Measurements from ENCODE around the gene EP400.
A peak's percentile ranks its signal among the peaks of the same experiment; 100 is the strongest.
"Not testable (repeated sequence)": the region's sequence is repeated elsewhere in the genome, so short reads cannot be mapped to it uniquely, and the experiment has no call there.

The EP400 gene

GRCh38 chr12:132045751-132046150 lies 96.0 kb downstream of the EP400 start:
- Histone ChIP-seq H2BK120ac (ENCODE audit: low read depth, low read length) (no peak overlapping the region), H3K9me3 (replicated peaks in 1 of 2; ENCODE audit: control insufficient read depth in 2 of 2, insufficient read depth in 1 of 2, low read depth in 1 of 2, low read length in 2 of 2) (peaks cover 4 to 9% of the 10 kb centered on the region in 2 donors), H3K36me3 (replicated peaks in 1 of 2; ENCODE audit: control insufficient read depth in 2 of 2, insufficient read depth in 2 of 2, low read length in 2 of 2) (peaks cover 48 to 97% of the 10 kb centered on the region in 2 donors), H3K23ac (ENCODE audit: low read depth, low read length, poor library complexity) (no peak overlapping the region), H2AFZ (ENCODE audit: low read length) (no peak overlapping the region), H4K8ac (ENCODE audit: low read depth, low read length) (no peak overlapping the region), H2BK5ac (ENCODE audit: low read length) (no peak overlapping the region), H3K27ac (replicated peaks; ENCODE audit: low read length) (no peak overlapping the region), H3K4me2 (ENCODE audit: insufficient read depth, low read length, poor library complexity, severe bottlenecking) (no peak overlapping the region), H2AK5ac (ENCODE audit: low read depth, low read length) (no peak overlapping the region), H4K91ac (ENCODE audit: low read depth, low read length, poor library complexity) (no peak overlapping the region), H3K27me3 (ENCODE audit: control insufficient read depth in 3 of 3, insufficient read depth in 3 of 3, low read depth in 1 of 3, low read length in 3 of 3) (no peaks in the 10 kb centered on the region), H2BK12ac (ENCODE audit: low read length) (no peak overlapping the region), H3K79me1 (ENCODE audit: low read depth, low read length) (peaks cover 5% of the 10 kb centered on the region), H3K18ac (ENCODE audit: low read length) (no peak overlapping the region), H3K9ac (ENCODE audit: low read depth, low read length, poor library complexity) (no peak overlapping the region), H3K4me3 (ENCODE audit: low read length in 2 of 2) (no peak overlapping the region), H3K4me1 (ENCODE audit: control insufficient read depth in 2 of 2, insufficient read depth in 1 of 2, low read depth in 1 of 2, low read length in 2 of 2) (peaks cover 0 to 2% of the 10 kb centered on the region in 2 donors), H3K4ac (ENCODE audit: low read length) (no peak overlapping the region), H3K14ac (ENCODE audit: low read length) (no peak overlapping the region), H2BK15ac (ENCODE audit: low read length) (no peak overlapping the region)
- no peak for DNase-seq (ENCODE audit: low spot score)
- WGBS, 2 donors (ENCODE audit: extremely low coverage in 2 of 2, insufficient read length in 2 of 2, insufficient replicate concordance in 1 of 2), result no CpG with 5 or more reads among the region's 16 CpGs

GRCh38 chr12:132046561-132046960 lies 96.8 kb downstream of the EP400 start:
- H2AK5ac ChIP-seq (ENCODE audit: low read depth, low read length), result no peak overlapping the region
- no peak overlapping the region for H2BK12ac ChIP-seq (ENCODE audit: low read length)
- peaks cover 52 to 97% of the 10 kb centered on the region in 2 donors for H3K36me3 ChIP-seq (replicated peaks in 1 of 2; ENCODE audit: control insufficient read depth in 2 of 2, insufficient read depth in 2 of 2, low read length in 2 of 2)
- no peak overlapping the region for H3K27ac ChIP-seq (replicated peaks; ENCODE audit: low read length)
- H3K27me3 ChIP-seq (ENCODE audit: control insufficient read depth in 3 of 3, insufficient read depth in 3 of 3, low read depth in 1 of 3, low read length in 3 of 3), result no peaks in the 10 kb centered on the region
- no peak overlapping the region for H2BK120ac ChIP-seq (ENCODE audit: low read depth, low read length)
- H3K14ac ChIP-seq (ENCODE audit: low read length), result no peak overlapping the region
- peaks cover 0 to 2% of the 10 kb centered on the region in 2 donors for H3K4me1 ChIP-seq (ENCODE audit: control insufficient read depth in 2 of 2, insufficient read depth in 1 of 2, low read depth in 1 of 2, low read length in 2 of 2)
- H2AFZ ChIP-seq (ENCODE audit: low read length), result no peak overlapping the region
- peaks cover 8 to 17% of the 10 kb centered on the region in 2 donors for H3K9me3 ChIP-seq (replicated peaks in 1 of 2; ENCODE audit: control insufficient read depth in 2 of 2, insufficient read depth in 1 of 2, low read depth in 1 of 2, low read length in 2 of 2)
- no peak overlapping the region for H2BK15ac ChIP-seq (ENCODE audit: low read length)
- no peak overlapping the region for H3K9ac ChIP-seq (ENCODE audit: low read depth, low read length, poor library complexity)
- H3K4me2 ChIP-seq (ENCODE audit: insufficient read depth, low read length, poor library complexity, severe bottlenecking), result no peak overlapping the region
- peaks cover 3% of the 10 kb centered on the region for H3K79me1 ChIP-seq (ENCODE audit: low read depth, low read length)
- no peak overlapping the region for H2BK5ac ChIP-seq (ENCODE audit: low read length)
- no peak for DNase-seq (ENCODE audit: low spot score)
- no peak overlapping the region for H3K4ac ChIP-seq (ENCODE audit: low read length)
- H3K23ac ChIP-seq (ENCODE audit: low read depth, low read length, poor library complexity), result peak overlapping the region; percentile 75
- peak overlapping the region in 1 of 2 donors; percentile 59 for H3K4me3 ChIP-seq (ENCODE audit: low read length in 2 of 2)
- H4K8ac ChIP-seq (ENCODE audit: low read depth, low read length), result no peak overlapping the region
- peak overlapping the region; percentile 29 for H3K18ac ChIP-seq (ENCODE audit: low read length)
- no CpG with 5 or more reads among the region's 11 CpGs for WGBS, 2 donors (ENCODE audit: extremely low coverage in 2 of 2, insufficient read length in 2 of 2, insufficient replicate concordance in 1 of 2)
- H4K91ac ChIP-seq (ENCODE audit: low read depth, low read length, poor library complexity), result no peak overlapping the region

- peaks cover 55 to 95% of the 10 kb centered on the region in 2 donors for H3K36me3 ChIP-seq (replicated peaks in 1 of 2; ENCODE audit: control insufficient read depth in 2 of 2, insufficient read depth in 2 of 2, low read length in 2 of 2)
- WGBS, 2 donors (ENCODE audit: extremely low coverage in 2 of 2, insufficient read length in 2 of 2, insufficient replicate concordance in 1 of 2), result no CpG with 5 or more reads among the region's 11 CpGs
- H3K27ac ChIP-seq (replicated peaks; ENCODE audit: low read length), result not testable (repeated sequence)
These were observed 97.9 kb downstream of the EP400 start for GRCh38 chr12:132047630-132048029.

GRCh38 chr12:132049442-132049841 lies 99.7 kb downstream of the EP400 start:
- no peak overlapping the region for H2BK12ac ChIP-seq (ENCODE audit: low read length)
- no peak overlapping the region for H3K4me3 ChIP-seq (ENCODE audit: low read length in 2 of 2)
- H4K91ac ChIP-seq (ENCODE audit: low read depth, low read length, poor library complexity), result no peak overlapping the region
- DNase-seq (ENCODE audit: low spot score), result no peak
- no peak overlapping the region for H3K9ac ChIP-seq (ENCODE audit: low read depth, low read length, poor library complexity)
- H3K27me3 ChIP-seq (ENCODE audit: control insufficient read depth in 3 of 3, insufficient read depth in 3 of 3, low read depth in 1 of 3, low read length in 3 of 3), result no peaks in the 10 kb centered on the region
- H2AFZ ChIP-seq (ENCODE audit: low read length), result no peak overlapping the region
- no peak overlapping the region for H2AK5ac ChIP-seq (ENCODE audit: low read depth, low read length)
- peaks cover 8 to 17% of the 10 kb centered on the region in 2 donors for H3K9me3 ChIP-seq (replicated peaks in 1 of 2; ENCODE audit: control insufficient read depth in 2 of 2, insufficient read depth in 1 of 2, low read depth in 1 of 2, low read length in 2 of 2)
- H3K23ac ChIP-seq (ENCODE audit: low read depth, low read length, poor library complexity), result no peak overlapping the region
- no CpG with 5 or more reads among the region's 2 CpGs for WGBS, 2 donors (ENCODE audit: extremely low coverage in 2 of 2, insufficient read length in 2 of 2, insufficient replicate concordance in 1 of 2)
- peaks cover 0 to 2% of the 10 kb centered on the region in 2 donors for H3K4me1 ChIP-seq (ENCODE audit: control insufficient read depth in 2 of 2, insufficient read depth in 1 of 2, low read depth in 1 of 2, low read length in 2 of 2)
- H2BK15ac ChIP-seq (ENCODE audit: low read length), result no peak overlapping the region
- no peak overlapping the region for H2BK5ac ChIP-seq (ENCODE audit: low read length)
- no peak overlapping the region for H2BK120ac ChIP-seq (ENCODE audit: low read depth, low read length)
- H4K8ac ChIP-seq (ENCODE audit: low read depth, low read length), result no peak overlapping the region
- H3K14ac ChIP-seq (ENCODE audit: low read length), result no peak overlapping the region
- no peak overlapping the region for H3K4ac ChIP-seq (ENCODE audit: low read length)
- no peak overlapping the region for H3K18ac ChIP-seq (ENCODE audit: low read length)
- no peaks in the 10 kb centered on the region for H3K79me1 ChIP-seq (ENCODE audit: low read depth, low read length)
- no peak overlapping the region for H3K27ac ChIP-seq (replicated peaks; ENCODE audit: low read length)
- peaks cover 64 to 94% of the 10 kb centered on the region in 2 donors for H3K36me3 ChIP-seq (replicated peaks in 1 of 2; ENCODE audit: control insufficient read depth in 2 of 2, insufficient read depth in 2 of 2, low read length in 2 of 2)
- no peak overlapping the region for H3K4me2 ChIP-seq (ENCODE audit: insufficient read depth, low read length, poor library complexity, severe bottlenecking)

More at GRCh38 chr12:132047630-132048029, 97.9 kb downstream of the EP400 start:
- H2AFZ ChIP-seq (ENCODE audit: low read length); H3K18ac ChIP-seq (ENCODE audit: low read length); H2BK15ac ChIP-seq (ENCODE audit: low read length); H3K4me1 ChIP-seq (ENCODE audit: control insufficient read depth in 2 of 2, insufficient read depth in 1 of 2, low read depth in 1 of 2, low read length in 2 of 2); H3K14ac ChIP-seq (ENCODE audit: low read length); H3K27me3 ChIP-seq (ENCODE audit: control insufficient read depth in 3 of 3, insufficient read depth in 3 of 3, low read depth in 1 of 3, low read length in 3 of 3); H3K79me1 ChIP-seq (ENCODE audit: low read depth, low read length); H4K91ac ChIP-seq (ENCODE audit: low read depth, low read length, poor library complexity); H2AK5ac ChIP-seq (ENCODE audit: low read depth, low read length); DNase-seq (ENCODE audit: low spot score); H2BK120ac ChIP-seq (ENCODE audit: low read depth, low read length); H3K4ac ChIP-seq (ENCODE audit: low read length); H2BK5ac ChIP-seq (ENCODE audit: low read length); H4K8ac ChIP-seq (ENCODE audit: low read depth, low read length); H3K4me2 ChIP-seq (ENCODE audit: insufficient read depth, low read length, poor library complexity, severe bottlenecking); H3K23ac ChIP-seq (ENCODE audit: low read depth, low read length, poor library complexity); H3K9ac ChIP-seq (ENCODE audit: low read depth, low read length, poor library complexity); H3K4me3 ChIP-seq (ENCODE audit: low read length in 2 of 2); H2BK12ac ChIP-seq (ENCODE audit: low read length): not testable (repeated sequence)
- peaks cover 8 to 17% of the 10 kb centered on the region in 2 donors for H3K9me3 ChIP-seq (replicated peaks in 1 of 2; ENCODE audit: control insufficient read depth in 2 of 2, insufficient read depth in 1 of 2, low read depth in 1 of 2, low read length in 2 of 2)
